Sigmoid colon (tissue), 4 donors: ENCODE data around the gene LAPTM5.

ENCODE experiments used
- CTCF ChIP-seq, 4 experiments: fragments of 450-650 bp in 3 of 4; fragments of 200-600 bp in 1 of 4; IDR thresholded peaks; one replicate each; pipeline ENCODE4 v1.5.1; 2016 to 2019; ENCODE audit warnings: antibody characterized with exemption in 4 of 4, mild to moderate bottlenecking in 3 of 4, moderate library complexity in 2 of 4
- EP300 ChIP-seq, 4 donors: sonication (generic); formaldehyde crosslinking; IDR thresholded peaks; one replicate each; pipeline ENCODE4 v1.6.1; 2017; ENCODE audit warnings: antibody characterized with exemption in 4 of 4
- POLR2A ChIP-seq, 2 donors: fragments of 450-650 bp; IDR thresholded peaks; one replicate each; pipeline ENCODE4 v1.6.1; 2016; ENCODE audit warnings: antibody characterized with exemption in 2 of 2, mild to moderate bottlenecking in 2 of 2, moderate library complexity in 2 of 2

GRCh38 chr1:30718636-30719405 lies 38.8 kb downstream of the LAPTM5 start:
- TF ChIP-seq CTCF (IDR thresholded peaks at IDR 0.05) (peak; percentile 99 to 100 (median 99)), EP300 (IDR thresholded peaks at IDR 0.05) (peak in 1 of 4 donors; percentile 40), POLR2A (IDR thresholded peaks at IDR 0.05) (peak; percentile 74 to 86)
